Natural killer cell (primary cell): ENCODE data around the gene NRROS. TPM values are rescaled to one million over a fixed set of nuclear protein-coding genes. Genes with fewer than 3 reads are reported as not detected.

Experiments used
- ATAC-seq, 3 donors: fragments of 150-1000 bp in 2 of 3; fragments of 200-7000 bp in 1 of 3; cut with Tn5 transposase; 1 replicate in 1 of 3; 2 replicates in 2 of 3; pipeline ENCODE4 v1.10.0; 2021; ENCODE audit warnings: mild to moderate bottlenecking in 2 of 3, moderate library complexity in 2 of 3
- DNase-seq, 2 donors: peaks; one replicate each; pipeline versions ENCODE4 v3.0.0 to v3.0.0-alpha.2; 2013 to 2021; ENCODE audit warnings: mixed read lengths in 1 of 2
- H3K27ac ChIP-seq: one replicate; pipeline ENCODE4 v1.5.1; 2013; ENCODE audit warnings: mild to moderate bottlenecking, low read length
- H3K27me3 ChIP-seq: one replicate; pipeline ENCODE4 v1.6.1; 2013; ENCODE audit warnings: low read length; ENCODE audit not compliant: control insufficient read depth, insufficient read depth
- H3K36me3 ChIP-seq: one replicate; pipeline ENCODE4 v1.6.1; 2013; ENCODE audit warnings: low read length; ENCODE audit not compliant: control insufficient read depth, insufficient read depth
- H3K4me1 ChIP-seq: one replicate; pipeline ENCODE4 v1.6.1; 2013; ENCODE audit warnings: low read length; ENCODE audit not compliant: control insufficient read depth, insufficient read depth
- H3K4me3 ChIP-seq: one replicate; pipeline ENCODE4 v1.5.1; 2013; ENCODE audit warnings: low read length
- H3K9me3 ChIP-seq: one replicate; pipeline ENCODE4 v1.6.1; 2013; ENCODE audit warnings: low read length; ENCODE audit not compliant: control insufficient read depth, insufficient read depth
- H3K27ac Mint-ChIP-seq, 2 donors: one replicate each; pipeline ENCODE4 v1.8.0; 2022; ENCODE audit warnings: mild to moderate bottlenecking in 2 of 2, mixed read lengths in 2 of 2, moderate library complexity in 1 of 2
- H3K27me3 Mint-ChIP-seq, 2 donors: one replicate each; pipeline ENCODE4 v1.8.0; 2022; ENCODE audit warnings: low read depth in 2 of 2, mixed read lengths in 2 of 2
- H3K36me3 Mint-ChIP-seq: one replicate; pipeline ENCODE4 v1.8.0; 2022; ENCODE audit warnings: mixed read lengths
- H3K4me1 Mint-ChIP-seq, 2 donors: one replicate each; pipeline ENCODE4 v1.8.0; 2022; ENCODE audit warnings: mixed read lengths in 2 of 2
- H3K4me3 Mint-ChIP-seq: one replicate; pipeline ENCODE4 v1.8.0; 2022; ENCODE audit warnings: mild to moderate bottlenecking, moderate library complexity, mixed read lengths
- H3K9me3 Mint-ChIP-seq, 2 donors: one replicate each; pipeline ENCODE4 v1.8.0; 2022; ENCODE audit warnings: mixed read lengths in 2 of 2
- WGBS: methylation state at CpG from one replicate; pipeline ENCODE4 v1.1.7; 2013; ENCODE audit warnings: missing lambda C conversion rate; ENCODE audit not compliant: insufficient coverage; 5-methylcytosine and 5-hydroxymethylcytosine counted together
- intact Hi-C: fragments of 100-400 bp; cut with micrococcal nuclease; formaldehyde crosslinking; loops from one replicate; pipeline ENCODE4 v1.14.2; 2022
- total RNA-seq, 4 donors: library from RNA; stranded (reverse); fragments of 120-200 nt in 1 of 4; gene quantifications; one replicate each; pipeline versions ENCODE4 v1.2.3 to v1.2.4, GENCODE V29; 2013 to 2022
- TF ChIP-seq, protein P1 (sequence below): fragments of 200-600 bp; IDR thresholded peaks from one replicate; pipeline ENCODE4 v1.8.0; 2022; ENCODE audit warnings: antibody characterized with exemption

NRROS gene
- total RNA-seq, 3 donors from 2014 or later (not counting 1 experiment from before 2014, with no cell fraction given), result 32.5 to 56.3 (median 56.2) TPM

- no peaks in the 10 kb centered on the region for H3K9me3 Mint-ChIP-seq
- H3K4me3 Mint-ChIP-seq, result no peak overlapping the region
- ATAC-seq (no peak), DNase-seq (no peak)
- H3K27ac Mint-ChIP-seq, result peak overlapping the region in 1 of 2 donors; percentile 14
- H3K27me3 ChIP-seq, result no peaks in the 10 kb centered on the region
- intact Hi-C loops, result no loop called here
- H3K4me3 ChIP-seq, result no peak overlapping the region
- no peaks in the 10 kb centered on the region for H3K9me3 ChIP-seq
- peaks cover 9% of the 10 kb centered on the region for H3K4me1 ChIP-seq
- H3K36me3 ChIP-seq, result no peaks in the 10 kb centered on the region
- 97% methylated on average over 6 of the region's 8 CpGs for whole genome bisulfite sequencing
- H3K27me3 Mint-ChIP-seq, result no peaks in the 10 kb centered on the region
- H3K27ac ChIP-seq, result no peak overlapping the region
- H3K36me3 Mint-ChIP-seq, result no peaks in the 10 kb centered on the region
- TF ChIP-seq, protein P1, sequence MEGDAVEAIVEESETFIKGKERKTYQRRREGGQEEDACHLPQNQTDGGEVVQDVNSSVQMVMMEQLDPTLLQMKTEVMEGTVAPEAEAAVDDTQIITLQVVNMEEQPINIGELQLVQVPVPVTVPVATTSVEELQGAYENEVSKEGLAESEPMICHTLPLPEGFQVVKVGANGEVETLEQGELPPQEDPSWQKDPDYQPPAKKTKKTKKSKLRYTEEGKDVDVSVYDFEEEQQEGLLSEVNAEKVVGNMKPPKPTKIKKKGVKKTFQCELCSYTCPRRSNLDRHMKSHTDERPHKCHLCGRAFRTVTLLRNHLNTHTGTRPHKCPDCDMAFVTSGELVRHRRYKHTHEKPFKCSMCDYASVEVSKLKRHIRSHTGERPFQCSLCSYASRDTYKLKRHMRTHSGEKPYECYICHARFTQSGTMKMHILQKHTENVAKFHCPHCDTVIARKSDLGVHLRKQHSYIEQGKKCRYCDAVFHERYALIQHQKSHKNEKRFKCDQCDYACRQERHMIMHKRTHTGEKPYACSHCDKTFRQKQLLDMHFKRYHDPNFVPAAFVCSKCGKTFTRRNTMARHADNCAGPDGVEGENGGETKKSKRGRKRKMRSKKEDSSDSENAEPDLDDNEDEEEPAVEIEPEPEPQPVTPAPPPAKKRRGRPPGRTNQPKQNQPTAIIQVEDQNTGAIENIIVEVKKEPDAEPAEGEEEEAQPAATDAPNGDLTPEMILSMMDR, result no peak
- peaks cover 9 to 13% of the 10 kb centered on the region in 2 donors for H3K4me1 Mint-ChIP-seq
Measured at GRCh38 chr3:196707566-196707965, 68.1 kb downstream of the NRROS start.

DNA sequence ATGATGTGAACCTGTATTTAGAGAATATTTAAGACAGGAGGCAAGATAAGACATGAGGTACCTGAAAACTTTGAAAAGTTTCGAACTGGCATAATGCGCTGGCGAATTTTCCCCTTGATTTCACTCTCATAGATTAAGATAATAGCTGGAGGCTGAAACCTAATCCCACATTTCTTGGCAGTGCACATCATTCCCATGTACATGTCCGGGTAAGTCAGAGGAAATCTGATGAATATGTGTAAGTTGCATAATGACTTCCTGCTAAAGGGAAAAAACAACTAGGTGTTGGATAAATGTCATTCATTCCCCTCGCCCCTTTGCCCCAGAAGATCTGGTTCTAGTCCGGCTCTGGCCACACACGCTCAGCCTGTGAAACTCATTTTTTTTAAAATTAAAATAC lies 69.0 kb downstream of the NRROS start:
- Mint-ChIP-seq H3K9me3 (no peaks in the 10 kb centered on the region), H3K27me3 (no peaks in the 10 kb centered on the region), H3K27ac (peak overlapping the region in 1 of 2 donors; percentile 67), H3K36me3 (no peaks in the 10 kb centered on the region), H3K4me3 (no peak overlapping the region), H3K4me1 (peaks cover 13 to 17% of the 10 kb centered on the region in 2 donors)
- DNase-seq (no peak), ATAC-seq (no peak)
- 96% methylated on average over 7 of the region's 7 CpGs for whole genome bisulfite sequencing
- TF ChIP-seq, protein P1, result no peak
- no peak overlapping the region for H3K27ac ChIP-seq
- H3K4me3 ChIP-seq, result no peak overlapping the region
- H3K27me3 ChIP-seq, result no peaks in the 10 kb centered on the region
- H3K4me1 ChIP-seq, result peaks cover 17% of the 10 kb centered on the region
- H3K36me3 ChIP-seq, result no peaks in the 10 kb centered on the region
- no peaks in the 10 kb centered on the region for H3K9me3 ChIP-seq
- intact Hi-C loops, result no loop called here

Other genes starting within 250 kb of the NRROS start
- gene UBXN7, start 207.3 kb upstream of the NRROS start, total RNA-seq, result 10 to 100 TPM; 82.0 to 97.2 (median 82.4) TPM
- 10 to 100 TPM; 34.5 to 45.0 (median 42.0) TPM for gene RNF168, start 135.9 kb upstream of the NRROS start, total RNA-seq
- gene SMCO1, start 124.3 kb upstream of the NRROS start, total RNA-seq, result not detected
- gene WDR53, start 71.1 kb upstream of the NRROS start, total RNA-seq, result 10 to 100 TPM; 13.5 to 16.2 (median 14.7) TPM
- 1 to 10 TPM; 3.2 to 7.9 (median 7.8) TPM for gene FBXO45, start 71.0 kb upstream of the NRROS start, total RNA-seq
- 1 to 10 TPM in 2 of 3 donors, under 1 TPM in 1; 0.92 to 1.8 (median 1.1) TPM for gene CEP19, start 72.6 kb downstream of the NRROS start, total RNA-seq
- gene PIGX, start 72.7 kb downstream of the NRROS start, total RNA-seq, result 10 to 100 TPM; 23.9 to 31.8 (median 24.2) TPM
- gene PAK2, start 100.2 kb downstream of the NRROS start, total RNA-seq, result 10 to 100 TPM; 64.5 to 68.6 (median 66.4) TPM
- gene SENP5, start 228.2 kb downstream of the NRROS start, total RNA-seq, result 10 to 100 TPM; 77.0 to 98.7 (median 78.0) TPM